Pulmonary artery endothelial cell (primary cell): ENCODE results near the gene GCSH. TPM values are rescaled to one million over a fixed set of nuclear protein-coding genes. Genes with fewer than 3 reads are reported as not detected.

Experiments
- DNase-seq: peaks from one replicate; pipeline ENCODE4 v3.0.0-alpha.2; 2011; ENCODE audit warnings: low read depth, low spot score
- total RNA-seq: library from RNA; depleted of rRNA; stranded (reverse); fragments of >200 nt; gene quantifications from 2 replicates; pipeline ENCODE4 v1.2.3, GENCODE V29; 2014

The GCSH gene
- total RNA-seq, 1 donor from 2014 or later: 16.2 TPM

GRCh38 chr16:81053761-81054160 is 42.4 kb downstream of the GCSH start:
- no peak for DNase-seq

GRCh38 chr16:81042821-81043220 is 53.4 kb downstream of the GCSH start:
- DNase-seq: no peak

DNA sequence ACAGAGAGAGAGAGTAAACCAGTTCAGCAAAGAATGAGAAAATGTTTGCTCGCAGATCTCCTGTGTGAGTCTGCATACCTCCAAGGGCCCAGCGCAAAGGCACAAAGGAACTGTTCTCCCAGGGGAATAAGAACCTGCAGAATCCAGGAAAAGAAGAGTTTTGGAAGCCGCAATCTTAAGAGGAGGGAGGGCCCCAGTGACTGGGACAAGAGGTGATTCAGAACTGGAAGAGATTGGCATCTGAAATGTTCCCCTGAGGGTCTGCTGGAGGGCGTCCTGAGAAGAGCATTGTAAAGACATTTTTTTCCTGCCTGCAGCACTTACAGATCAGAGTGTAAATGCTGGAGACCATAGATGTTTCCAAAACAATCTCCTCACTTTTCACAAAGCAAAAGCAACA is 54.5 kb downstream of the GCSH start:
- no peak for DNase-seq

DNA sequence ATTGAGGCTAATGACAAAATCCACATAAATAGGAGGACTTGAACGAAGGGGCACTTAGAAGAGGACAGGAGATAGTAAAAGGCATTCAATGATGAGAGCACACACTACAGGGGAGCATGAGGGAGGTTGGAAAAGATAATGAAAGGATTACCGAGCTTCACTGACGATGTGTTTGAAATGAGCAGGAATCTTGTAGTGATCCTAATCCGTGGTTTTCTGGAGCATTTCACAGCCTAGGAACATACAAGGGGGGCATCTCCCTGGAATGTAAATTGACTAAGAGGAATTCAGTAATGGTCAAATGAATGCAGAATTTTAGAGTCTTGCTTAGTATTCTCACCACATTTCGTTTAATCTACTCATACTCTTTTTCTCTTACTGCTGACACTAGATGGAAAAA is 55.4 kb downstream of the GCSH start:
- no peak for DNase-seq

DNA sequence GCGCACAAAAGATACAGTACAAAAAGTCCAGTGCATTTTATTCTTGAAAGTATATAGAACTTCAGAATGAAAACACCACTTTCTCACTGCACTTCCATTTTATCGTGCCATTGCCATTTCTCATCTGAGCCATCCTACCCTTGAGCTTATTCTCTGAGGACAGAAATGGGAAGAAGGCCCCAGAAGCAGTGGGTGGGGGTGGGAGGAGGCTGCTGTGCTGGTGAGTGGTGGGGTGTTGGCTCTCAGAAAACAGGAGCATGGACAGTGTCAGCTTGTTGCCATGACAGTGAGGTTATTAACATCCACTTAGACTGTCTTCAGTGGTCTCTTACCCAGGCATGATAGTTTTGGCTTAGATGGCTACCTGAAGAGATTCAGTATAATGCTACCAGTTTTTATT is 56.1 kb downstream of the GCSH start:
- no peak for DNase-seq

DNA sequence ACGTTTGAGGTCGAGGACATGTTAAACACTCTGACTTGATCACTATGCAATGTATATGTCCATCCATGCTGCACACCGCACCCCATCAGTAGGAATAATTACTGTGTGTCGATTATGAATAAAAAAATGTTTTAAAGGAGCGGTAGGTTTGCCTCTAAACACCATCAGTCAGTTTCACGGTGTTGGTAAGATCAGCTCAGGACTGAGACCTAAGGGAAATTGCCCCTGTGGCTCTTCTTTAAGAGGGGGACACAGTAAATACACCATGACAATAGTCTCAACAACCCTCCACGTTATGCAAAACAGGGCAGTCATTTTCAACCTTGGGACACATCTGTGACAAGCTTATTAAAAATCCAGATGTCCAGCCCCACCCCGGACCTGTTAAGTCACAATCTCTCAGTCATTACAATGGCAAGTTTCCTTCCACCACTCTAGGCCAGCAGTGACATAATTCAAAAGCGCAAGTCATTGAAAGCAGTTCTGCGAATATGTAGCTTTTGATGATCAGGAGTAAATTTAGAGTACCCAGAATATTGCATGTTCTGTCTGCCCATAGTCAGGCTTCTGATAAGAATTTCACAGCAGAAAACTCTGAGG is 59.3 kb downstream of the GCSH start:
- no peak for DNase-seq

DNA sequence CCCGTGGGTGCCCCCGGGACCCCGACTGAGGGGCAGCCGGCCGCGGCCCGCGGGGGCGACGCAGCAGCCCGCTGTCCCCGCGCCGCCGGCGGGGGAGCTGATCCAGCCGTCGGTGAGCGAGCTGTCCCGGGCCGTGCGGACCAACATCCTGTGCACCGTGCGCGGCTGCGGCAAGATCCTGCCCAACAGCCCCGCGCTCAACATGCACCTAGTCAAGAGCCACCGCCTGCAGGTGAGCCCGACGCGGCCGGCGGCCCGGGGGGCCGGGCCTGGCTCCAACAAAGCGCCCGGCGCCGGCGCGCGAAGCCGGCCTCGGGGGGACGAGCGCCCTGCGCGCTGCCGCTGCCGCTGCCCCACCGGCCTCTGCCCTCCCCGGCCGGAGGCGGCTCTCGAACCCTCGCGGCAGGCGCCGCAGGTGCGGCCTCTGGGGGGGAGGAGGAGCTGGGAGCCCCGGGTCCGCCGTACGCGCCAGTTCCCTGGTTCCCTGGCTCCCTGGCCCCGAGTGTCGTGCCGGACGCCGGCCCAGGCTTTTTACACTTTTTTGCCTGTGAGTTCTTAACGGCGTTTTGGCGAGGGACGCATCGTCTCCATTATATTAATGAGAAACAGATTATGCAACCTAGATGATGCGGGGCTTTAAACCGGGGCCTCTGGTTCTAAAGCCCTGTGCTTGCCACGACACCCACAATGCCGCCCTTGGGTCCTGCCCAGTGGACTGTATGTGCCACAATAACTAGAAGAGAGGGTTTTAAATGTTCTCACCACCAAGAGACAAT is 60.0 kb downstream of the GCSH start:
- DNase-seq: no peak

- peak; percentile 29 for DNase-seq
These were observed 60.7 kb downstream of the GCSH start, which contains the start of gene ATMIN for GRCh38 chr16:81035398-81035974. Gene ATMIN (plus strand): TSS chr16:81035842. CDS start chr16:81035871, 29 bp downstream.

Other genes starting within 250 kb of the GCSH start
- 50.1 and 67.4 TPM in 2 replicates for gene CMC2, start 89.5 kb downstream of the GCSH start, total RNA-seq
- 43.7 and 81.7 TPM in 2 replicates for gene CENPN, start 89.2 kb downstream of the GCSH start, total RNA-seq
- 29.9 and 36.6 TPM in 2 replicates for gene ATMIN, start 60.6 kb downstream of the GCSH start, total RNA-seq
- gene C16orf46, start 19.2 kb downstream of the GCSH start, total RNA-seq: 0.13 and 0.35 TPM in 2 replicates
- 0.04 and 0.07 TPM in 2 replicates for gene BCO1, start 142.3 kb upstream of the GCSH start, total RNA-seq
- 11.6 and 15.9 TPM in 2 replicates for gene GAN, start 218.6 kb upstream of the GCSH start, total RNA-seq